Endothelial cell of umbilical vein (primary cell): ENCODE data around the gene SH3TC1. TPM values are rescaled to one million over a fixed set of nuclear protein-coding genes. Genes with fewer than 3 reads are reported as not detected.

Source experiments
- BruUV-seq: library from RNA; stranded (reverse); fragments of 400-500 nt; replicated peaks from 2 replicates; lab custom pipeline; 2021; lab: Mats Ljungman, UMichigan
- CTCF ChIA-PET: fragments of 300-600, 350-600 bp; sonication (Branson Sonifier 250); formaldehyde crosslinking; loops from one replicate; lab custom pipeline; 2021; ENCODE audit warnings: antibody characterized with exemption, inconsistent platforms; lab: Charles Lee
- POLR2A ChIA-PET: fragments of 300-600, 350-600 bp; sonication (Branson Sonifier 250); formaldehyde crosslinking; loops from one replicate; lab custom pipeline; 2021; ENCODE audit warnings: antibody characterized with exemption, inconsistent platforms; lab: Charles Lee
- DNase-seq: peaks from one replicate; pipeline ENCODE4 v3.0.0-alpha.2; 2011; ENCODE audit warnings: low read depth, low spot score
- FAIRE-seq: peaks from 2 replicates; lab custom pipeline; 2011; peaks lifted over from hg19 to GRCh38; lab: Jason Lieb, UNC
- H2AFZ ChIP-seq: 2 replicates; pipeline ENCODE4 v1.6.0; 2012; ENCODE audit warnings: low read depth, low read length, control low read depth, inconsistent platforms
- H3K27ac ChIP-seq: 2 replicates; pipeline ENCODE4 v1.5.1; 2011; ENCODE audit warnings: low read depth, mild to moderate bottlenecking, control low read depth, low read length, moderate library complexity; ENCODE audit not compliant: insufficient read depth
- H3K27me3 ChIP-seq, 2 experiments: 2 replicates each; pipeline versions ENCODE4 v1.6.0 to v1.6.1; 2011; ENCODE audit warnings: low read length in 2 of 2, mixed read lengths in 1 of 2; ENCODE audit not compliant: control insufficient read depth in 2 of 2, insufficient read depth in 2 of 2
- H3K36me3 ChIP-seq, 2 experiments: 2 replicates in 1 of 2; 3 replicates in 1 of 2; pipeline ENCODE4 v1.5.1; 2011; ENCODE audit warnings: low read length in 2 of 2, mild to moderate bottlenecking in 1 of 2, moderate library complexity in 1 of 2; ENCODE audit not compliant: control insufficient read depth in 2 of 2, insufficient read depth in 2 of 2; ENCODE audit errors: extremely low read depth in 1 of 2
- H3K4me1 ChIP-seq: 3 replicates; pipeline ENCODE4 v1.5.1; 2011; ENCODE audit warnings: mild to moderate bottlenecking, low read length; ENCODE audit not compliant: control insufficient read depth, insufficient read depth; ENCODE audit errors: extremely low read depth
- H3K4me2 ChIP-seq: 2 replicates; pipeline ENCODE4 v1.6.1; 2011; ENCODE audit warnings: low read length, control low read depth, mixed read lengths; ENCODE audit not compliant: insufficient read depth
- H3K4me3 ChIP-seq, 3 experiments: fragments of 200-600 bp in 1 of 3; sonication (generic), shearing (Covaris generic) in 1 of 3; replicated peaks in 1 of 3; 2 replicates each; pipeline ENCODE4 v1.5.1; 2011 to 2016; ENCODE audit warnings: control low read depth in 3 of 3, low read length in 3 of 3, mild to moderate bottlenecking in 2 of 3, inconsistent platforms in 1 of 3, low read depth in 1 of 3, moderate library complexity in 1 of 3; ENCODE audit not compliant: insufficient read depth in 1 of 3
- H3K79me2 ChIP-seq: 2 replicates; pipeline ENCODE4 v1.6.0; 2012; ENCODE audit warnings: low read length, inconsistent platforms; ENCODE audit not compliant: control insufficient read depth, insufficient read depth
- H3K9ac ChIP-seq: replicated peaks from 2 replicates; pipeline ENCODE3; 2011; ENCODE audit warnings: low read length, control low read depth; ENCODE audit not compliant: insufficient read depth; ENCODE audit errors: extremely low read depth
- H3K9me1 ChIP-seq: replicated peaks from 3 replicates; pipeline ENCODE4 v1.6.0; 2011; ENCODE audit warnings: mild to moderate bottlenecking, low read length; ENCODE audit not compliant: control insufficient read depth, insufficient read depth; ENCODE audit errors: extremely low read depth
- H3K9me3 ChIP-seq: replicated peaks from 2 replicates; pipeline ENCODE4 v1.5.1; 2012; ENCODE audit warnings: low read length, inconsistent platforms; ENCODE audit not compliant: control insufficient read depth, insufficient read depth
- H4K20me1 ChIP-seq: replicated peaks from 2 replicates; pipeline ENCODE3; 2011; ENCODE audit warnings: mild to moderate bottlenecking, low read length; ENCODE audit not compliant: control insufficient read depth, insufficient read depth; ENCODE audit errors: extremely low read depth
- EZH2 ChIP-seq: IDR thresholded peaks from 2 replicates; pipeline ENCODE4 v1.6.1; 2012; ENCODE audit warnings: borderline replicate concordance, low read depth, mild to moderate bottlenecking, moderate library complexity, low read length, inconsistent platforms; ENCODE audit not compliant: severe bottlenecking
- FOS ChIP-seq: IDR thresholded peaks from 2 replicates; pipeline ENCODE4 v1.6.1; 2011; ENCODE audit warnings: mild to moderate bottlenecking, low read length, moderate library complexity, borderline replicate concordance; ENCODE audit not compliant: insufficient read depth
- GATA2 ChIP-seq: IDR thresholded peaks from 2 replicates; pipeline ENCODE4 v1.7.0; 2011; ENCODE audit warnings: low read depth, mild to moderate bottlenecking, moderate library complexity, mixed read lengths, low read length; ENCODE audit not compliant: insufficient read length, insufficient read depth
- JUN ChIP-seq: IDR thresholded peaks from 2 replicates; pipeline ENCODE4 v1.6.1; 2011; ENCODE audit warnings: borderline replicate concordance, low read depth; ENCODE audit not compliant: insufficient read length, insufficient read depth
- MAX ChIP-seq: IDR thresholded peaks from 2 replicates; pipeline ENCODE4 v1.6.1; 2011; ENCODE audit not compliant: insufficient read depth, insufficient read length
- MYC ChIP-seq: IDR thresholded peaks from one replicate; pipeline ENCODE4 v1.6.1; 2011; ENCODE audit warnings: mild to moderate bottlenecking, low read depth, low read length
- POLR2A ChIP-seq: IDR thresholded peaks from 2 replicates; pipeline ENCODE4 v1.6.1; 2012; ENCODE audit warnings: low read depth, mild to moderate bottlenecking, control low read depth, low read length
- POLR2AphosphoS5 ChIP-seq: IDR thresholded peaks from 2 replicates; pipeline ENCODE4 v1.6.1; 2012; ENCODE audit warnings: low read depth, mild to moderate bottlenecking, control low read depth, low read length, moderate library complexity; ENCODE audit not compliant: insufficient read depth
- dilution Hi-C: fragments of 300-500 bp; cut with MboI; formaldehyde crosslinking; loops from one replicate; pipeline ENCODE4 v1.15.0; 2019; ENCODE audit warnings: low sequenced_read_pairs; ENCODE audit not compliant: extremely low pct_ligation_motif_present
- intact Hi-C: fragments of 100-400 bp; cut with micrococcal nuclease; formaldehyde crosslinking; loops from one replicate; pipeline ENCODE4 v1.10.0; 2022
- polyA plus RNA-seq, 4 experiments: library from polyadenylated mRNA; depleted of rRNA in 3 of 4; stranded (reverse) in 3 of 4; unstranded in 1 of 4; fragments of >200 nt; gene quantifications; 2 replicates each; pipeline versions ENCODE4 v1.2.1 to v1.2.3, GENCODE V29; 2011 to 2012; ENCODE audit warnings: missing spikeins in 1 of 4
- total RNA-seq: library from RNA; stranded (reverse); gene quantifications from 2 replicates; pipeline ENCODE4 v1.2.3, GENCODE V29; 2021
- TF ChIP-seq, protein P1 (sequence below), 2 donors: IDR thresholded peaks; 1 replicate in 1 of 2; 2 replicates in 1 of 2; pipeline ENCODE4 v1.5.1; 2011; ENCODE audit warnings: low read length in 2 of 2, mild to moderate bottlenecking in 2 of 2, moderate library complexity in 2 of 2, control low read depth in 1 of 2, inconsistent platforms in 1 of 2, low read depth in 1 of 2; ENCODE audit not compliant: insufficient read depth in 1 of 2; ENCODE audit errors: extremely low read depth in 1 of 2

Gene SH3TC1
- total and polyA plus RNA-seq, 2 donors (not counting 3 experiments of a cell fraction or from before 2014, with no cell fraction given): 96.5 to 192 TPM

DNA sequence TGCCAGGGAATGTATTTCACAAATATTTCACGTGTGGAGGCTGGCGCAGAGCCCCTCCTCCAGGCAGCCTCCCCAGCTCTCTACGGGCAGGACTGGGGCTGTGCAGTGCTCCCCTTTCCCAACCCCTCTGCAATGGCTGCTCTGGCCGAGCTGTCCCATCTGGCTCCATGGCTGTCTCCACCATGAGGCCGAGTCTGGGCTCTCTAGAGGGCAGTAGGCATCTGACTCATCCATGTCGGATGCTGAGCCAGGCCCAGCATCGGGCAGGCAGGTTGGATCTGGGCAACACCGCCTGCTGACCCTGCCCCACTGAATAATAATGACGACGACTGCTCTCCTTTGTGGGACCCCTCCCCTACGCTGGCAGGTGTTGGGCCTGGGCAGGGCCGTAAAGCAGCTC is 11.0 kb upstream of the SH3TC1 start:
- H3K9ac ChIP-seq: no peak overlapping the region
- peak overlapping the region; percentile 5 for H3K27ac ChIP-seq
- FAIRE-seq (peak; percentile 86), DNase-seq (peak; percentile 22)
- no peak overlapping the region for H3K4me3 ChIP-seq
- ChIA-PET POLR2A (no interaction called here), CTCF (interaction anchor here (0.6 to 2.0 kb wide), 4 partner anchors 10 to 29 kb away, joined by 3 to 14 read pairs (median 8); partner anchors contain the start of gene SH3TC1)
- dilution Hi-C loops (no loop called here), intact Hi-C loops (no loop called here)
- H2AFZ ChIP-seq: peak overlapping the region; percentile 80
- H3K9me3 ChIP-seq: no peaks in the 10 kb centered on the region
- H3K4me1 ChIP-seq: peaks cover 45% of the 10 kb centered on the region
- H3K79me2 ChIP-seq: no peaks in the 10 kb centered on the region
- no TSS peak for BruUV-seq
- TF ChIP-seq POLR2AphosphoS5: no peak
- TF ChIP-seq, protein P1, sequence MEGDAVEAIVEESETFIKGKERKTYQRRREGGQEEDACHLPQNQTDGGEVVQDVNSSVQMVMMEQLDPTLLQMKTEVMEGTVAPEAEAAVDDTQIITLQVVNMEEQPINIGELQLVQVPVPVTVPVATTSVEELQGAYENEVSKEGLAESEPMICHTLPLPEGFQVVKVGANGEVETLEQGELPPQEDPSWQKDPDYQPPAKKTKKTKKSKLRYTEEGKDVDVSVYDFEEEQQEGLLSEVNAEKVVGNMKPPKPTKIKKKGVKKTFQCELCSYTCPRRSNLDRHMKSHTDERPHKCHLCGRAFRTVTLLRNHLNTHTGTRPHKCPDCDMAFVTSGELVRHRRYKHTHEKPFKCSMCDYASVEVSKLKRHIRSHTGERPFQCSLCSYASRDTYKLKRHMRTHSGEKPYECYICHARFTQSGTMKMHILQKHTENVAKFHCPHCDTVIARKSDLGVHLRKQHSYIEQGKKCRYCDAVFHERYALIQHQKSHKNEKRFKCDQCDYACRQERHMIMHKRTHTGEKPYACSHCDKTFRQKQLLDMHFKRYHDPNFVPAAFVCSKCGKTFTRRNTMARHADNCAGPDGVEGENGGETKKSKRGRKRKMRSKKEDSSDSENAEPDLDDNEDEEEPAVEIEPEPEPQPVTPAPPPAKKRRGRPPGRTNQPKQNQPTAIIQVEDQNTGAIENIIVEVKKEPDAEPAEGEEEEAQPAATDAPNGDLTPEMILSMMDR (IDR thresholded peaks at IDR 0.05; ENCODE audit: extremely low read depth in 1 of 2, insufficient read depth in 1 of 2, low read depth in 1 of 2, low read length in 2 of 2): peak in 1 of 2 donors; percentile 9
- no peaks in the 10 kb centered on the region for H3K9me1 ChIP-seq
- H3K36me3 ChIP-seq: no peaks in the 10 kb centered on the region
- H3K27me3 ChIP-seq: no peaks in the 10 kb centered on the region
- no peak overlapping the region for H3K4me2 ChIP-seq
- H4K20me1 ChIP-seq: no peaks in the 10 kb centered on the region

DNA sequence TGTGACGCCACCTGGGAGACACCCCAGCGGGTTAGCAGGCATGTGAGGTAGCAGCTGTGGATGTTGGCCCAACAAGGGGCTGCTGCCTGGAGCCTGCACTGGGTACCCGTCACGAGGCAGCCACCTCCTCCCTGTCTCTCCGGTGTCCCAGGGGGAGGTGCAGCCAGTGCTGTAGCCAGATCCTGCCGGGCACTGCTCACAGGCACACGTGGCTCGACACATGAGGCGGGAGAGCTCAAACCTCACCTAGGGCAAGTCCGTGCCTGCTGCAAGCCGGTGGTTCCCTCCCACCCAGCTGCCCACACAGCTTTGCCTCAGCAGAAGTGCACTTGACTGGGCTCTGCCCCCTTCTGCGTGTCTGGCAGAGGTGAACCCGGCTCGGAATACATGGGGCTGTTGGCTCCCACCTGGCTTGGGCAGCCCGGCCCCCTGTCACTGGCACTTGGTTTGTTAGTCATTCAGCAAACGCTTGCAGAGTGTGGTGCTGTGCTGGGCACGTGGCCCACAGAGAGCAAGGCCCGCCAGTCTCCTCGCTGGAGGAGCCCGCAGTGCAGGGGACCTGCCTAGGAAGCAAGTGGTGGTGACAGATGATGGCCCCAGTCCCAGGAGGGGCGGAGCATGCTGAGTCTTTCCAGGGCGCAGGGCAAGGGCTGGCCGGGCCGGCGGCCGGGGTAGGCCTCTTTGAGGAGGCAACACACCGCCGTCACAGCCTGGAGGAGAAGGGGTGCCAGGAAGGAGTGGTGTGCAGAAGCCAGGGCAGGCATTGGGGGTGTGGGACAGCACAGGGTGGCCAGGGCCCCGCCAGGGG is 10.1 kb upstream of the SH3TC1 start:
- H3K9me1 ChIP-seq: no peaks in the 10 kb centered on the region
- POLR2A ChIA-PET: no interaction called here
- H3K4me3 ChIP-seq: no peak overlapping the region
- H3K9ac ChIP-seq: no peak overlapping the region
- H4K20me1 ChIP-seq: no peaks in the 10 kb centered on the region
- dilution Hi-C loops (no loop called here), intact Hi-C loops (no loop called here)
- DNase-seq (no peak), FAIRE-seq (no peak)
- H3K27ac ChIP-seq: peak overlapping the region; percentile 95
- H3K9me3 ChIP-seq: no peaks in the 10 kb centered on the region
- H3K36me3 ChIP-seq: no peaks in the 10 kb centered on the region
- H3K27me3 ChIP-seq: no peaks in the 10 kb centered on the region
- BruUV-seq: no TSS peak
- peaks cover 43% of the 10 kb centered on the region for H3K4me1 ChIP-seq
- no peaks in the 10 kb centered on the region for H3K79me2 ChIP-seq
- no peak overlapping the region for H3K4me2 ChIP-seq
- H2AFZ ChIP-seq: no peak overlapping the region
- CTCF ChIA-PET: interaction anchor here (1.4 to 2.0 kb wide), 2 partner anchors 10 to 12 kb away, joined by 13 to 14 read pairs; partner anchors contain the start of gene SH3TC1
- no peak for TF ChIP-seq GATA2
- TF ChIP-seq POLR2A: no peak
- no peak for TF ChIP-seq MAX
- TF ChIP-seq FOS: no peak
- TF ChIP-seq POLR2AphosphoS5: no peak
- TF ChIP-seq, protein P1 (IDR thresholded peaks at IDR 0.05; ENCODE audit: extremely low read depth in 1 of 2, insufficient read depth in 1 of 2, low read depth in 1 of 2, low read length in 2 of 2): no peak
- TF ChIP-seq JUN: no peak
- TF ChIP-seq MYC: no peak
- no peak for TF ChIP-seq EZH2
